PFSK-1 (cell line): Measurements from ENCODE around the gene BAHCC1.

Experiments used
- FOXP2 ChIP-seq: optimal IDR thresholded peaks from 2 replicates; pipeline ENCODE3; 2011; ENCODE audit warnings: borderline replicate concordance, control low read depth, inconsistent platforms; ENCODE audit not compliant: insufficient read depth; ENCODE audit errors: extremely low read length, extremely low read depth
- POLR2AphosphoS5 ChIP-seq: IDR thresholded peaks from 2 replicates; pipeline ENCODE4 v1.6.1; 2012; ENCODE audit warnings: low read depth, mild to moderate bottlenecking, control low read depth, low read length, moderate library complexity
- SIN3A ChIP-seq: IDR thresholded peaks from 2 replicates; pipeline ENCODE4 v1.6.1; 2012; ENCODE audit warnings: mild to moderate bottlenecking, low read length, moderate library complexity, borderline replicate concordance; ENCODE audit not compliant: insufficient read depth
- TAF1 ChIP-seq: IDR thresholded peaks from 2 replicates; pipeline ENCODE4 v1.6.1; 2012; ENCODE audit warnings: low read length, control low read depth, borderline replicate concordance; ENCODE audit not compliant: insufficient read depth
- TF ChIP-seq, protein P1 (sequence below), 2 experiments: IDR thresholded peaks; 2 replicates each; pipeline versions ENCODE4 v1.6.1 to v1.8.0; 2011 to 2012; ENCODE audit warnings: low read depth in 2 of 2, low read length in 2 of 2, control low read depth in 1 of 2, inconsistent platforms in 1 of 2, mild to moderate bottlenecking in 1 of 2, moderate library complexity in 1 of 2; ENCODE audit not compliant: insufficient read depth in 1 of 2

GRCh38 chr17:81436294-81436849 is 41.1 kb downstream of the BAHCC1 start:
- TF ChIP-seq FOXP2 (no peak), POLR2AphosphoS5 (no peak), SIN3A (no peak), TAF1 (no peak)
- TF ChIP-seq, protein P1, sequence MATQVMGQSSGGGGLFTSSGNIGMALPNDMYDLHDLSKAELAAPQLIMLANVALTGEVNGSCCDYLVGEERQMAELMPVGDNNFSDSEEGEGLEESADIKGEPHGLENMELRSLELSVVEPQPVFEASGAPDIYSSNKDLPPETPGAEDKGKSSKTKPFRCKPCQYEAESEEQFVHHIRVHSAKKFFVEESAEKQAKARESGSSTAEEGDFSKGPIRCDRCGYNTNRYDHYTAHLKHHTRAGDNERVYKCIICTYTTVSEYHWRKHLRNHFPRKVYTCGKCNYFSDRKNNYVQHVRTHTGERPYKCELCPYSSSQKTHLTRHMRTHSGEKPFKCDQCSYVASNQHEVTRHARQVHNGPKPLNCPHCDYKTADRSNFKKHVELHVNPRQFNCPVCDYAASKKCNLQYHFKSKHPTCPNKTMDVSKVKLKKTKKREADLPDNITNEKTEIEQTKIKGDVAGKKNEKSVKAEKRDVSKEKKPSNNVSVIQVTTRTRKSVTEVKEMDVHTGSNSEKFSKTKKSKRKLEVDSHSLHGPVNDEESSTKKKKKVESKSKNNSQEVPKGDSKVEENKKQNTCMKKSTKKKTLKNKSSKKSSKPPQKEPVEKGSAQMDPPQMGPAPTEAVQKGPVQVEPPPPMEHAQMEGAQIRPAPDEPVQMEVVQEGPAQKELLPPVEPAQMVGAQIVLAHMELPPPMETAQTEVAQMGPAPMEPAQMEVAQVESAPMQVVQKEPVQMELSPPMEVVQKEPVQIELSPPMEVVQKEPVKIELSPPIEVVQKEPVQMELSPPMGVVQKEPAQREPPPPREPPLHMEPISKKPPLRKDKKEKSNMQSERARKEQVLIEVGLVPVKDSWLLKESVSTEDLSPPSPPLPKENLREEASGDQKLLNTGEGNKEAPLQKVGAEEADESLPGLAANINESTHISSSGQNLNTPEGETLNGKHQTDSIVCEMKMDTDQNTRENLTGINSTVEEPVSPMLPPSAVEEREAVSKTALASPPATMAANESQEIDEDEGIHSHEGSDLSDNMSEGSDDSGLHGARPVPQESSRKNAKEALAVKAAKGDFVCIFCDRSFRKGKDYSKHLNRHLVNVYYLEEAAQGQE (IDR thresholded peaks at IDR 0.05; ENCODE audit: insufficient read depth in 1 of 2, low read depth in 2 of 2, low read length in 2 of 2): no peak
